ENCODE results near the gene RSPO3.
"Not testable (repeated sequence)": the region's sequence is repeated elsewhere in the genome, so short reads cannot be mapped to it uniquely, and the experiment has no call there.

DNA sequence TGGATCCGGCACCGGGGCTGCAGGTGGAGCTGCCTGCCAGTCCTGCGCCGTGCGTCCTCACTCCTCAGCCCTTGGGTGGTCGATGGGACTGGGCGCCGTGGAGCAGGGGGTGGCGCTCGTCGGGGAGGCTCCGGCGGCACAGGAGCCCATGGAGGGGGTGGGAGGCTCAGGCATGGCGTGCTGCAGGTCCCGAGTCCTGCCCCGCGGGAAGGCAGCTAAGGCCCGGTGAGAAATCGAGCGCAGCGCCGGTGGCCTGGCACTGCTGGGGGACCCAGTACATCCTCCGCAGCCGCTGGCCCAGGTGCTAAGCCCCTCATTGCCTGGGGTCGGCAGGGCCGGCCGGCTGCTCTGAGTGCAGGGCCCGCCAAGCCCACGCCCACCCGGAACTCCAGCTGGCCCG is 96.1 kb downstream of the RSPO3 start:
- not testable (repeated sequence) for TF ChIP-seq EZH2 (IDR thresholded peaks at IDR 0.05; ENCODE audit: borderline replicate concordance); CTCF (IDR thresholded peaks at IDR 0.05; ENCODE audit: poor library complexity); EZH2phosphoT487 (IDR thresholded peaks at IDR 0.05; ENCODE audit: low read depth, severe bottlenecking, unreplicated experiment)

All from hepatocyte (in vitro differentiated cells).